MG63 (cell line): Measurements from ENCODE around the gene CD247. TPM values are rescaled to one million over a fixed set of nuclear protein-coding genes. Genes with fewer than 3 reads are reported as not detected.

Experiments
- DNase-seq: peaks from one replicate; pipeline ENCODE4 v3.0.0-alpha.2; 2020
- H3K27me3 ChIP-seq: fragments of 250-450 bp; sonication (Bioruptor Pico); 2 replicates; pipeline ENCODE4 v1.5.1; 2020; ENCODE audit warnings: mild to moderate bottlenecking, moderate library complexity
- H3K36me3 ChIP-seq: fragments of 250-450 bp; sonication (Bioruptor Pico); 2 replicates; pipeline ENCODE4 v1.5.1; 2020; ENCODE audit warnings: mild to moderate bottlenecking, moderate library complexity
- H3K4me3 ChIP-seq: fragments of 250-450 bp; sonication (Bioruptor Pico); 2 replicates; pipeline ENCODE4 v1.5.1; 2020; ENCODE audit warnings: mild to moderate bottlenecking, moderate library complexity
- H3K9me3 ChIP-seq: fragments of 250-450 bp; sonication (Bioruptor Pico); 2 replicates; pipeline ENCODE4 v1.5.1; 2020; ENCODE audit warnings: mild to moderate bottlenecking, moderate library complexity
- total RNA-seq: library from RNA; depleted of rRNA; stranded (reverse); fragments of >200 nt; shearing (Covaris generic); gene quantifications from 2 replicates; pipeline ENCODE4 v1.2.3, GENCODE V29; 2014; ENCODE audit warnings: low replicate concordance

The CD247 gene
- total RNA-seq, 1 experiment from 2014 or later = not detected

- no peaks in the 10 kb centered on the region for H3K9me3 ChIP-seq
- H3K4me3 ChIP-seq = no peak overlapping the region
- peak; percentile 23 for DNase-seq
- no peaks in the 10 kb centered on the region for H3K27me3 ChIP-seq
- H3K36me3 ChIP-seq = no peaks in the 10 kb centered on the region; the same call in 1 of the 2 replicates
Measured at GRCh38 chr1:167428395-167428794, 89.9 kb downstream of the CD247 start.

GRCh38 chr1:167427848-167428247 lies 90.5 kb downstream of the CD247 start:
- Histone ChIP-seq H3K9me3 (no peaks in the 10 kb centered on the region), H3K27me3 (no peaks in the 10 kb centered on the region), H3K36me3 (no peaks in the 10 kb centered on the region; the same call in 1 of the 2 replicates), H3K4me3 (no peak overlapping the region)
- no peak for DNase-seq

GRCh38 chr1:167426716-167427115 lies 91.6 kb downstream of the CD247 start:
- peaks cover 3% of the 10 kb centered on the region; the same call in 1 of the 2 replicates for H3K36me3 ChIP-seq
- H3K9me3 ChIP-seq = no peaks in the 10 kb centered on the region
- DNase-seq = no peak
- H3K4me3 ChIP-seq = no peak overlapping the region
- H3K27me3 ChIP-seq = no peaks in the 10 kb centered on the region

GRCh38 chr1:167425482-167425881 lies 92.8 kb downstream of the CD247 start:
- H3K9me3 ChIP-seq = no peaks in the 10 kb centered on the region
- H3K27me3 ChIP-seq = no peaks in the 10 kb centered on the region
- no peak for DNase-seq
- peaks cover 3% of the 10 kb centered on the region; the same call in 1 of the 2 replicates for H3K36me3 ChIP-seq
- no peak overlapping the region for H3K4me3 ChIP-seq

- DNase-seq = no peak
- H3K9me3 ChIP-seq = no peaks in the 10 kb centered on the region
- H3K4me3 ChIP-seq = no peak overlapping the region
- H3K27me3 ChIP-seq = no peaks in the 10 kb centered on the region
- H3K36me3 ChIP-seq = peaks cover 3% of the 10 kb centered on the region; the same call in 1 of the 2 replicates
Measured at GRCh38 chr1:167423684-167424619, 94.4 kb downstream of the CD247 start.

GRCh38 chr1:167420510-167420909 lies 97.8 kb downstream of the CD247 start:
- no peak for DNase-seq
- no peaks in the 10 kb centered on the region for H3K27me3 ChIP-seq
- H3K4me3 ChIP-seq = no peak overlapping the region
- peaks cover 4% of the 10 kb centered on the region; the same call in 1 of the 2 replicates for H3K36me3 ChIP-seq
- no peaks in the 10 kb centered on the region for H3K9me3 ChIP-seq

GRCh38 chr1:167419245-167419644 lies 99.1 kb downstream of the CD247 start:
- no peak overlapping the region for H3K4me3 ChIP-seq
- no peak for DNase-seq
- no peaks in the 10 kb centered on the region for H3K27me3 ChIP-seq
- H3K9me3 ChIP-seq = no peaks in the 10 kb centered on the region
- H3K36me3 ChIP-seq = peaks cover 6% of the 10 kb centered on the region; the same call in 1 of the 2 replicates

- Histone ChIP-seq H3K9me3 (no peaks in the 10 kb centered on the region), H3K27me3 (no peaks in the 10 kb centered on the region), H3K4me3 (no peak overlapping the region), H3K36me3 (peaks cover 6% of the 10 kb centered on the region; the same call in 1 of the 2 replicates)
- DNase-seq = no peak
Measured at GRCh38 chr1:167418391-167418790, 99.9 kb downstream of the CD247 start.

GRCh38 chr1:167416506-167416905 lies 101.8 kb downstream of the CD247 start:
- Histone ChIP-seq H3K9me3 (no peaks in the 10 kb centered on the region), H3K4me3 (no peak overlapping the region), H3K27me3 (no peaks in the 10 kb centered on the region), H3K36me3 (peaks cover 9% of the 10 kb centered on the region)
- DNase-seq = no peak

- DNase-seq = no peak
- Histone ChIP-seq H3K27me3 (no peaks in the 10 kb centered on the region), H3K4me3 (no peak overlapping the region), H3K36me3 (peaks cover 10% of the 10 kb centered on the region), H3K9me3 (no peaks in the 10 kb centered on the region)
Measured at GRCh38 chr1:167413328-167413727, 105.0 kb downstream of the CD247 start.

GRCh38 chr1:167412920-167413319 lies 105.4 kb downstream of the CD247 start:
- no peak overlapping the region for H3K4me3 ChIP-seq
- H3K36me3 ChIP-seq = peaks cover 10% of the 10 kb centered on the region
- H3K27me3 ChIP-seq = no peaks in the 10 kb centered on the region
- H3K9me3 ChIP-seq = no peaks in the 10 kb centered on the region
- DNase-seq = no peak

- Histone ChIP-seq H3K36me3 (peaks cover 10% of the 10 kb centered on the region), H3K9me3 (no peaks in the 10 kb centered on the region), H3K27me3 (no peaks in the 10 kb centered on the region), H3K4me3 (no peak overlapping the region)
- DNase-seq = no peak
Measured at GRCh38 chr1:167412072-167412471, 106.3 kb downstream of the CD247 start.

- no peak overlapping the region for H3K4me3 ChIP-seq
Measured at GRCh38 chr1:167409183-167409582, 109.1 kb downstream of the CD247 start.

GRCh38 chr1:167408355-167408754 lies 110.0 kb downstream of the CD247 start:
- Histone ChIP-seq H3K27me3 (no peaks in the 10 kb centered on the region), H3K36me3 (peaks cover 7% of the 10 kb centered on the region; the same call in 1 of the 2 replicates), H3K9me3 (no peaks in the 10 kb centered on the region), H3K4me3 (no peak overlapping the region)
- DNase-seq = no peak

More at GRCh38 chr1:167409183-167409582, 109.1 kb downstream of the CD247 start:
- no peak for DNase-seq
- Histone ChIP-seq H3K9me3 (no peaks in the 10 kb centered on the region), H3K27me3 (no peaks in the 10 kb centered on the region), H3K36me3 (peaks cover 7% of the 10 kb centered on the region; the same call in 1 of the 2 replicates)

- DNase-seq = no peak
- H3K9me3 ChIP-seq = no peaks in the 10 kb centered on the region
- no peak overlapping the region for H3K4me3 ChIP-seq
- H3K36me3 ChIP-seq = peaks cover 9% of the 10 kb centered on the region; the same call in 1 of the 2 replicates
- no peaks in the 10 kb centered on the region for H3K27me3 ChIP-seq
Measured at GRCh38 chr1:167404908-167405307, 113.4 kb downstream of the CD247 start.

- no peak overlapping the region for H3K4me3 ChIP-seq
- H3K27me3 ChIP-seq = no peaks in the 10 kb centered on the region
- DNase-seq = no peak
- peaks cover 9% of the 10 kb centered on the region; the same call in 1 of the 2 replicates for H3K36me3 ChIP-seq
- H3K9me3 ChIP-seq = no peaks in the 10 kb centered on the region
Measured at GRCh38 chr1:167404161-167404888, 114.0 kb downstream of the CD247 start.

GRCh38 chr1:167401260-167401873 lies 117.0 kb downstream of the CD247 start:
- H3K36me3 ChIP-seq = peaks cover 9% of the 10 kb centered on the region; the same call in 1 of the 2 replicates

More at GRCh38 chr1:167401260-167401873, 117.0 kb downstream of the CD247 start:
- Histone ChIP-seq H3K4me3 (no peak overlapping the region), H3K27me3 (no peaks in the 10 kb centered on the region), H3K9me3 (no peaks in the 10 kb centered on the region)
- peak; percentile 21 for DNase-seq
